PC-9 (cell line): ENCODE data around the gene EXOSC7. TPM values are rescaled to one million over a fixed set of nuclear protein-coding genes. Genes with fewer than 3 reads are reported as not detected.

Experiments
- BruUV-seq: library from RNA; stranded (reverse); fragments of 400-500 nt; replicated peaks from 2 replicates; lab custom pipeline; 2021; lab: Mats Ljungman, UMichigan
- CTCF ChIA-PET: fragments of 300-600 bp; sonication (Branson Sonifier 250); formaldehyde crosslinking; loops from one replicate; lab custom pipeline; 2022; ENCODE audit warnings: antibody characterized with exemption; lab: Charles Lee
- POLR2A ChIA-PET: fragments of 300-600 bp; sonication (Branson Sonifier 250); formaldehyde crosslinking; loops from one replicate; lab custom pipeline; 2022; ENCODE audit warnings: antibody characterized with exemption; ENCODE audit not compliant: unreplicated experiment; lab: Charles Lee
- DNase-seq, 2 experiments: peaks; one replicate each; pipeline versions ENCODE4 v3.0.0 to v3.0.0-alpha.2; 2015 to 2022; ENCODE audit warnings: mixed read lengths in 1 of 2
- H2AFZ ChIP-seq: fragments of 200-600 bp; sonication (generic); 2 replicates; pipeline ENCODE4 v1.8.1; 2017; ENCODE audit warnings: antibody characterized with exemption
- H3F3A ChIP-seq: fragments of 200-600 bp; sonication (generic); 2 replicates; pipeline ENCODE4 v1.8.1; 2017; ENCODE audit warnings: antibody characterized with exemption, mild to moderate bottlenecking, low read depth; ENCODE audit not compliant: insufficient read depth
- H3K27ac ChIP-seq: fragments of 200-600 bp; sonication (generic); 2 replicates; pipeline ENCODE4 v1.6.1; 2016; ENCODE audit warnings: mixed run types
- H3K27me3 ChIP-seq: fragments of 200-600 bp; sonication (generic); 2 replicates; pipeline ENCODE4 v1.6.1; 2016; ENCODE audit warnings: low read depth, mixed run types; ENCODE audit not compliant: insufficient read depth
- H3K36me3 ChIP-seq: fragments of 200-600 bp; sonication (generic); 2 replicates; pipeline ENCODE4 v1.6.1; 2016; ENCODE audit warnings: low read depth, mixed run types
- H3K4me1 ChIP-seq: fragments of 200-600 bp; sonication (generic); replicated peaks from 2 replicates; pipeline ENCODE4 v1.6.1; 2016; ENCODE audit warnings: mixed run types; ENCODE audit not compliant: insufficient read depth
- H3K4me2 ChIP-seq: fragments of 200-600 bp; sonication (generic); 2 replicates; pipeline ENCODE4 v1.6.1; 2017; ENCODE audit warnings: mixed run types
- H3K4me3 ChIP-seq: fragments of 200-600 bp; sonication (generic); 2 replicates; pipeline ENCODE4 v1.6.1; 2016; ENCODE audit warnings: mixed run types
- H3K79me2 ChIP-seq: fragments of 200-600 bp; sonication (generic); 2 replicates; pipeline ENCODE4 v1.6.1; 2017; ENCODE audit warnings: low read depth, mixed run types
- H3K9me2 ChIP-seq: fragments of 200-600 bp; sonication (generic); 2 replicates; pipeline ENCODE4 v1.8.1; 2017; ENCODE audit warnings: mild to moderate bottlenecking; ENCODE audit not compliant: insufficient read depth
- H3K9me3 ChIP-seq: fragments of 200-600 bp; sonication (generic); 2 replicates; pipeline ENCODE4 v1.8.1; 2016; ENCODE audit warnings: low read depth; ENCODE audit not compliant: insufficient read depth
- H4K20me1 ChIP-seq: fragments of 200-600 bp; sonication (generic); 2 replicates; pipeline ENCODE4 v1.8.1; 2017; ENCODE audit not compliant: insufficient read depth
- CTCF ChIP-seq: fragments of 200-600 bp; sonication (generic); conservative IDR thresholded peaks from 2 replicates; pipeline ENCODE4 v1.6.1; 2017; ENCODE audit warnings: mixed run types, antibody characterized with exemption, mild to moderate bottlenecking, moderate library complexity
- EZH2 ChIP-seq: fragments of 200-600 bp; sonication (generic); IDR thresholded peaks from 2 replicates; pipeline ENCODE4 v1.8.0; 2017; ENCODE audit warnings: antibody characterized with exemption, low read depth
- intact Hi-C: fragments of 100-400 bp; cut with micrococcal nuclease; formaldehyde crosslinking; loops from one replicate; pipeline ENCODE4 v1.10.0; 2022; ENCODE audit not compliant: unreplicated experiment
- total RNA-seq: library from RNA; stranded (reverse); gene quantifications from 2 replicates; pipeline ENCODE4 v1.2.3, GENCODE V29; 2021

EXOSC7 gene
- total RNA-seq, 1 experiment from 2014 or later = 56.2 TPM

- Histone ChIP-seq H3F3A (no peaks in the 10 kb centered on the region), H3K27me3 (no peaks in the 10 kb centered on the region), H4K20me1 (no peaks in the 10 kb centered on the region), H3K4me1 (no peaks in the 10 kb centered on the region), H3K4me3 (no peak overlapping the region), H3K79me2 (no peaks in the 10 kb centered on the region), H2AFZ (no peak overlapping the region), H3K27ac (no peak overlapping the region), H3K9me3 (no peaks in the 10 kb centered on the region), H3K36me3 (no peaks in the 10 kb centered on the region), H3K4me2 (no peak overlapping the region), H3K9me2 (no peaks in the 10 kb centered on the region)
- POLR2A ChIA-PET = interaction anchor here (0.7 kb wide), 1 partner anchor 1068 kb away, joined by 4 read pairs; no protein-coding TSS in a partner anchor
- DNase-seq = no peak
- CTCF ChIA-PET = no interaction called here
- no TSS peak for BruUV-seq
- intact Hi-C loops = no loop called here
- TF ChIP-seq CTCF (no peak), EZH2 (no peak)
Observed at GRCh38 chr3:45012577-45012976, 36.5 kb downstream of the EXOSC7 start.

GRCh38 chr3:45016916-45017315 lies 40.9 kb downstream of the EXOSC7 start:
- no TSS peak for BruUV-seq
- no peaks in the 10 kb centered on the region for H3K9me2 ChIP-seq
- H3K79me2 ChIP-seq = no peaks in the 10 kb centered on the region
- DNase-seq = no peak
- no peak overlapping the region for H3K4me2 ChIP-seq
- H4K20me1 ChIP-seq = no peaks in the 10 kb centered on the region
- ChIA-PET POLR2A (interaction anchor here (0.7 kb wide), 1 partner anchor 82 kb away, joined by 13 read pairs; no protein-coding TSS in a partner anchor), CTCF (no interaction called here)
- TF ChIP-seq CTCF = no peak
- no peak for TF ChIP-seq EZH2
- H2AFZ ChIP-seq = no peak overlapping the region
- H3K36me3 ChIP-seq = no peaks in the 10 kb centered on the region
- no peaks in the 10 kb centered on the region for H3K9me3 ChIP-seq
- no peak overlapping the region for H3K27ac ChIP-seq
- H3F3A ChIP-seq = no peaks in the 10 kb centered on the region
- intact Hi-C loops = no loop called here
- no peaks in the 10 kb centered on the region for H3K27me3 ChIP-seq
- no peak overlapping the region for H3K4me3 ChIP-seq
- H3K4me1 ChIP-seq = no peaks in the 10 kb centered on the region

- Histone ChIP-seq H3K79me2 (no peaks in the 10 kb centered on the region), H3K9me2 (no peaks in the 10 kb centered on the region), H2AFZ (no peak overlapping the region), H3K36me3 (no peaks in the 10 kb centered on the region), H4K20me1 (no peaks in the 10 kb centered on the region), H3K4me3 (no peak overlapping the region), H3F3A (no peaks in the 10 kb centered on the region), H3K4me1 (no peaks in the 10 kb centered on the region), H3K9me3 (no peaks in the 10 kb centered on the region), H3K27ac (no peak overlapping the region), H3K27me3 (no peaks in the 10 kb centered on the region), H3K4me2 (no peak overlapping the region)
- POLR2A ChIA-PET = no interaction called here
- CTCF ChIA-PET = no interaction called here
- intact Hi-C loops = no loop called here
- no TSS peak for BruUV-seq
- DNase-seq = no peak
- TF ChIP-seq CTCF = no peak
- no peak for TF ChIP-seq EZH2
Observed at GRCh38 chr3:45017821-45018220, 41.8 kb downstream of the EXOSC7 start.
